HL-60 (cell line): ENCODE results near the gene SPANXN3.

Experiments
- DNase-seq, 2 experiments: peaks; one replicate each; pipeline ENCODE4 v3.0.0-alpha.2; 2010 to 2020; ENCODE audit warnings: low read depth in 1 of 2, low spot score in 1 of 2
- H3K27ac ChIP-seq: fragments of 250-450 bp; sonication (Bioruptor Pico); replicated peaks from 2 replicates; pipeline ENCODE4 v1.5.1; 2020; ENCODE audit warnings: mild to moderate bottlenecking, moderate library complexity
- H3K27me3 ChIP-seq: fragments of 250-450 bp; sonication (Bioruptor Pico); 2 replicates; pipeline ENCODE4 v1.5.1; 2021; ENCODE audit warnings: mild to moderate bottlenecking, moderate library complexity; ENCODE audit not compliant: insufficient read depth, poor library complexity, severe bottlenecking
- H3K4me3 ChIP-seq: replicated peaks from 2 replicates; pipeline ENCODE4 v1.5.1; 2011; ENCODE audit warnings: mild to moderate bottlenecking, control low read depth, low read length; ENCODE audit not compliant: insufficient read depth
- CTCF ChIP-seq: IDR thresholded peaks from one replicate; pipeline ENCODE4 v1.5.1; 2011; ENCODE audit warnings: low read length, control low read depth, inconsistent platforms; ENCODE audit not compliant: insufficient read depth
- GABPA ChIP-seq: IDR thresholded peaks from 2 replicates; pipeline ENCODE4 v1.6.1; 2012; ENCODE audit warnings: low read depth
- POLR2AphosphoS5 ChIP-seq: IDR thresholded peaks from 2 replicates; pipeline ENCODE4 v1.6.1; 2012; ENCODE audit warnings: low read depth
- REST ChIP-seq: IDR thresholded peaks from 2 replicates; pipeline ENCODE4 v1.6.1; 2012; ENCODE audit warnings: low read depth; ENCODE audit not compliant: insufficient replicate concordance
- SPI1 ChIP-seq: IDR thresholded peaks from 2 replicates; pipeline ENCODE4 v1.6.1; 2012; ENCODE audit warnings: low read depth, mild to moderate bottlenecking, borderline replicate concordance

Gene SPANXN3

GRCh38 chrX:143476751-143477150, 40.5 kb downstream of the SPANXN3 start:
- Histone ChIP-seq H3K27me3 (no peaks in the 10 kb centered on the region), H3K27ac (no peak overlapping the region), H3K4me3 (no peak overlapping the region)
- DNase-seq, result no peak
- TF ChIP-seq POLR2AphosphoS5, result no peak
- no peak for TF ChIP-seq GABPA

- TF ChIP-seq GABPA (no peak), REST (no peak), CTCF (no peak), SPI1 (no peak), POLR2AphosphoS5 (no peak)
- Histone ChIP-seq H3K4me3 (no peak overlapping the region), H3K27me3 (no peaks in the 10 kb centered on the region), H3K27ac (no peak overlapping the region)
- no peak for DNase-seq
Measured at GRCh38 chrX:143472347-143472938, 44.8 kb downstream of the SPANXN3 start.

- no peak overlapping the region for H3K4me3 ChIP-seq
- no peaks in the 10 kb centered on the region for H3K27me3 ChIP-seq
- TF ChIP-seq SPI1 (no peak), CTCF (no peak), GABPA (no peak), REST (no peak), POLR2AphosphoS5 (no peak)
- H3K27ac ChIP-seq, result no peak overlapping the region
- DNase-seq, result no peak
Measured at GRCh38 chrX:143466130-143466529, 51.1 kb downstream of the SPANXN3 start.

- TF ChIP-seq GABPA, result no peak
- TF ChIP-seq CTCF, result no peak
- no peak for TF ChIP-seq POLR2AphosphoS5
- no peak for TF ChIP-seq SPI1
- no peak overlapping the region for H3K4me3 ChIP-seq
- no peaks in the 10 kb centered on the region for H3K27me3 ChIP-seq
- H3K27ac ChIP-seq, result no peak overlapping the region
- no peak for DNase-seq
Measured at GRCh38 chrX:143462696-143463095, 54.6 kb downstream of the SPANXN3 start.
